ENCODE measurements around the gene APBA2.
"Not testable (repeated sequence)": the region's sequence is repeated elsewhere in the genome, so short reads cannot be mapped to it uniquely, and the experiment has no call there.

Gene APBA2

GRCh38 chr15:28879551-28879950 is 6.2 kb upstream of the APBA2 start:
- no peak for DNase-seq

GRCh38 chr15:28880680-28881079 is 5.1 kb upstream of the APBA2 start:
- DNase-seq, result no peak

- no peak for DNase-seq
Measured at GRCh38 chr15:28881170-28881569, 4.6 kb upstream of the APBA2 start.

GRCh38 chr15:28881600-28881999 is 4.2 kb upstream of the APBA2 start:
- no peak for DNase-seq

- no peak for DNase-seq
Measured at GRCh38 chr15:28884151-28884940, 1.4 kb upstream of the APBA2 start.

GRCh38 chr15:28885128-28885629 is 595 bp upstream of the APBA2 start:
- no peak for DNase-seq

GRCh38 chr15:28886431-28887338 is 911 bp downstream of the APBA2 start:
- DNase-seq, result no peak

- no peak for DNase-seq
Measured at GRCh38 chr15:28887339-28888174, 1.8 kb downstream of the APBA2 start.

- DNase-seq, result no peak
Measured at GRCh38 chr15:28888302-28888894, 2.6 kb downstream of the APBA2 start.

- no peak for DNase-seq
Measured at GRCh38 chr15:28888900-28889299, 3.1 kb downstream of the APBA2 start.

- DNase-seq, result no peak
Measured at GRCh38 chr15:28889346-28889745, 3.6 kb downstream of the APBA2 start.

- not testable (repeated sequence) for DNase-seq
Measured at GRCh38 chr15:28889871-28890270, 4.1 kb downstream of the APBA2 start.

GRCh38 chr15:28890291-28890690 is 4.5 kb downstream of the APBA2 start:
- not testable (repeated sequence) for DNase-seq

- DNase-seq, result no peak
Measured at GRCh38 chr15:28890711-28891495, 5.1 kb downstream of the APBA2 start.

- DNase-seq, result no peak
Measured at GRCh38 chr15:28891588-28891987, 5.8 kb downstream of the APBA2 start.

GRCh38 chr15:28892789-28893610 is 7.2 kb downstream of the APBA2 start:
- no peak for DNase-seq

- DNase-seq, result no peak
Measured at GRCh38 chr15:28894631-28895030, 8.9 kb downstream of the APBA2 start.

GRCh38 chr15:28895146-28895545 is 9.4 kb downstream of the APBA2 start:
- DNase-seq, result no peak

GRCh38 chr15:28895566-28895965 is 9.8 kb downstream of the APBA2 start:
- DNase-seq, result no peak

GRCh38 chr15:28896951-28897350 is 11.2 kb downstream of the APBA2 start:
- DNase-seq, result no peak

Measured in NCI-H1105 treated with DMSO at 0.1 percent for 48 hours (cell line).